Epithelial cell of alveolus of lung (primary cell): Measurements from ENCODE around the gene SCN2B. TPM values are rescaled to one million over a fixed set of nuclear protein-coding genes. Genes with fewer than 3 reads are reported as not detected.

ENCODE experiments used
- total RNA-seq: library from RNA; depleted of rRNA; stranded (reverse); fragments of >200 nt; gene quantifications from 2 replicates; pipeline ENCODE4 v1.2.1, GENCODE V29; 2015

Gene SCN2B, protein sequence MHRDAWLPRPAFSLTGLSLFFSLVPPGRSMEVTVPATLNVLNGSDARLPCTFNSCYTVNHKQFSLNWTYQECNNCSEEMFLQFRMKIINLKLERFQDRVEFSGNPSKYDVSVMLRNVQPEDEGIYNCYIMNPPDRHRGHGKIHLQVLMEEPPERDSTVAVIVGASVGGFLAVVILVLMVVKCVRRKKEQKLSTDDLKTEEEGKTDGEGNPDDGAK
- total RNA-seq, result under 0.01 and 0.48 TPM in 2 replicates

DNA sequence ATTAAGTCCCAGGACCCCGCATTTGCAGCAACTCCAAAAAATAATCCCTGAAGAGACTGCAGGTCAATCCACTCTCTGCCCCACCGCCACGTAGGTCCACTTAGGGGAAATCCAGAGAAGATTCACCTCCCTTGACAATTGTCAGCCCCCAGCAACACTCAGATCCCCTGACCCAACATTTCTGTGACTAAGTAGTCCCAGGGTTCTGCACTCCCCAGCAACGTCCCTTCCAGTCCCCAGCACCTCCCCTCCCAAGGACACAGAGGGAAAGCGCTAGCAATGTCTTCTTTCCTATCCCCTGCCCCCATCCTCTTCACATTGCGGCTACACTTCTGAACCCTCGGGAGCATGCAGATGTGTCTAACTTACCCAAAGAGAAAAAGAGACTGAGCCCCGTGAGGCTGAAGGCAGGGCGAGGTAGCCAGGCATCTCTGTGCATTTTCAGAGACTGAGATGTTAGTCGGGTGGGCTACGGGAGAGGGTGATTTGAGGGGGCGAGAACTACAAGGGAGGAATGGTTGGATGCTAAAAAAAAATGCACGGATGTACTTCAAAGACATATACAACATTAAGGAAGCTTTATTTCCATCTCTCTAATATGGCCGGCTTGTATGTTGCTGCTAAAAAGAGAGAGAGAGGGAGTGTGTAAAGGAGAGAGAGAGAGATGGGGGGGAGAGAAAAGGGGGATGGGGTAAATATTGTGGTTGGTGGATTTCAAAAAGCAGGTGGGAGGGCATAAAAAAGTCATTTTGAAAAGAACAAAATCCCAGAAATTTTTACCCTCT is at the start of gene SCN2B:
TSS of gene SCN2B (minus strand) at position 647 of the 785 bp plus-strand sequence. CDS start at position 439, 208 bp downstream.

DNA sequence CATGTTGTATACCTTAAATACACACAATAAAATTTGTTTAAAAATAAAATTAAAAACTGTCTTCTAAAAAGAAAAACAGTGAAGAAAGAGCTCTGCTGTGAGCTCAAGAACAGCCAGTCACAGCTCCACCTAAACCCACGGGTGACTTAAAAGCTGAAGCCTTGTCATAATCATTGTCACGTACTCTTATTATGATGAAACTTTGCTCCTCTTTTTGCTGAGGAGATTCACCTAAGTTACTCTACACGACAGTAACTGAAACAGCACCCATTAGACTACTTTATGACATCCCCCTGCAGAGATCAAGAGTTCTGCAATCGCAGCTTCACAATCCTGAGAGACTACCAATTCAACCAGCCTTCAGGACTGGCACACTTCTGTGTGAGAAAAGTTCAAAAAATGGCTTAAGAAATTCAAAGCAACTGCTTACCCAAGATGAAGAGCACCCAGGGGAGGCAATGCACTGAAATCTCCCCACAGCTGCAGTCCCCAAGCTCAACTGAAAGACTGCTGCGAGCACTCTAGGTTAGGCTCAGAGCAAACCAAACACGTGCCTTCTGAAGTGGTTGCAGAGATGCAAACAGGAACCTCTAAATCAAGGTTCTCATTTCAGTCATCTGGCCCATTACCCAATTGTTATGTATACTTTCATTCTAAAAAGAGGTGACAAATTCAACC is 48.2 kb upstream of the SCN2B start, which contains the start of gene JAML:
TSS of gene JAML (minus strand) at position 501 of the 678 bp plus-strand sequence. CDS start 10,145 bp downstream, outside the sequence.

DNA sequence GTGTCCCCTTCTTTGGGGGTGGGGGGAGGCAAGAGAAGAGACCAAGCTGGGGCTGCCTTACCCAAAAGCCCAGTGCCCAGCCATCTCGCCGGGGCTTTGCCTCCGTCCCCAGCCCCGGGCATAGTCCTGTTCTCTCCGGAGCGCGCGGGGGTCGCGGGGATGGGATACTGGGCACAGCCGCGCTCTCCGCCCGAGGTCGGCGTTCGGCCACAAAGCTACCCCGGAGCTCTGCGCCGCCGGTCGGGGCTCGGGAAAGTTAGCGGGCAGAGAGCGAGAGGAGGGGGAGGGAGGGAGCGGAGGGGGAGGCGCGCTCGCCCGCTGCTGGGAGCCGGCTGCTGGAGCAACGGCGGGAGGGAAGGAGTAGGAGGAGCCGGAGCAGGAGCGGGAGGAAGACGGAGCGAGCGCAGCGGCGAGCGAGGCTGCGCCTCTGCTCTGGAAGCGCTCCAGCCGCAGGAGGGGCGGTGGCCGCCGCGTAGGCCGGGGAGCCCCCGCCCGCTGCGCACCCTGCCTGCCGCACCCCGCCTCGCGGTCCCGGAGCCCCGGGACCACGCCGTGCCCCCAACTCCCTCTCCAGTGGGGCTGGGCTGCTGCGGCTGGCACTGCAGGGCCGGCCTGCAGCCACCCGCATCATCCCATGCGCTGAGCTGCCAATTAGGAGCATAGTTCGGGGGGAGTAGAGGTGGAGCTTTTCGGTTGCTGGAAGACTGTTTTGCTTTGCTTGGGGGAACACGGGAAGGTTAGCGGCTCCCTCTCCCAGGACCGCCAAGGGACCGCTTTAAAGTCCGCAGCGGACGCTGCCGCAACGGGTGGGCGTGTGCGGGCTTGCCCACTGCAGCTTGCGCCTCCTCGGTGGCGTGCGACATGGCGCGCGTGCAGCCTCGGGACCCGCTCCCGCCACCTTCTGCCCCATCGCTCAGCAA is 23.6 kb downstream of the SCN2B start, which contains the start of gene SCN4B:
TSS of gene SCN4B (minus strand) at position 272 of the 920 bp plus-strand sequence. CDS start at position 122, 150 bp downstream.

Other genes with a start within 250 kb of the SCN2B start
- gene TMPRSS13, start 247.2 kb downstream of the SCN2B start, total RNA-seq, result not detected in 2 replicates
- under 0.01 TPM in 1 of 2 replicates, not detected in the other for gene IL10RA, start 190.2 kb downstream of the SCN2B start, total RNA-seq
- not detected in 2 replicates for gene TMPRSS4, start 99.6 kb downstream of the SCN2B start, total RNA-seq
- gene SMIM35, start 89.7 kb downstream of the SCN2B start, total RNA-seq, result not detected in 2 replicates
- 0.39 and 0.56 TPM in 2 replicates for gene SCN4B, start 23.8 kb downstream of the SCN2B start, total RNA-seq
- not detected in 2 replicates for gene JAML, start 48.4 kb upstream of the SCN2B start, total RNA-seq
- gene MPZL3, start 75.7 kb upstream of the SCN2B start, total RNA-seq, result 0.08 and 1.9 TPM in 2 replicates
- 0.24 and 0.65 TPM in 2 replicates for gene MPZL2, start 87.7 kb upstream of the SCN2B start, total RNA-seq
- gene CD3E, start 128.1 kb upstream of the SCN2B start, total RNA-seq, result not detected in 2 replicates
- gene CD3D, start 166.1 kb upstream of the SCN2B start, total RNA-seq, result not detected in 2 replicates
- not detected in 2 replicates for gene CD3G, start 167.7 kb upstream of the SCN2B start, total RNA-seq
- gene UBE4A, start 183.0 kb upstream of the SCN2B start, total RNA-seq, result 34.5 and 37.0 TPM in 2 replicates
- 49.4 and 54.7 TPM in 2 replicates for gene ATP5MG, start 225.0 kb upstream of the SCN2B start, total RNA-seq